Measurements from ENCODE around the gene BTN2A1.
"Not testable (repeated sequence)": the region's sequence is repeated elsewhere in the genome, so short reads cannot be mapped to it uniquely, and the experiment has no call there.

BTN2A1 gene

GRCh38 chr6:26457806-26458688 is at the start of gene BTN2A1:
TSS of gene BTN2A1 (plus strand) at chr6:26457955. CDS start at chr6:26458637, 682 bp downstream.
- peak in 1 of 2 donors; percentile 42 for DNase-seq (ENCODE audit: low read depth in 2 of 2)

- no peak for DNase-seq (ENCODE audit: low read depth in 2 of 2)
Measured at GRCh38 chr6:26408828-26409730, 48.7 kb upstream of the BTN2A1 start.

- DNase-seq (ENCODE audit: low read depth in 2 of 2) = no peak
Measured at GRCh38 chr6:26411751-26412150, 46.0 kb upstream of the BTN2A1 start.

GRCh38 chr6:26412228-26412627 is 45.5 kb upstream of the BTN2A1 start:
- DNase-seq (ENCODE audit: low read depth in 2 of 2) = no peak

- no peak for DNase-seq (ENCODE audit: low read depth in 2 of 2)
Measured at GRCh38 chr6:26412954-26413353, 44.8 kb upstream of the BTN2A1 start.

GRCh38 chr6:26414281-26414680 is 43.5 kb upstream of the BTN2A1 start:
- no peak for DNase-seq (ENCODE audit: low read depth in 2 of 2)

GRCh38 chr6:26415036-26415614 is 42.6 kb upstream of the BTN2A1 start:
- DNase-seq (ENCODE audit: low read depth in 2 of 2) = no peak

- no peak for DNase-seq (ENCODE audit: low read depth in 2 of 2)
Measured at GRCh38 chr6:26415791-26416190, 42.0 kb upstream of the BTN2A1 start.

GRCh38 chr6:26416288-26416687 is 41.5 kb upstream of the BTN2A1 start:
- DNase-seq (ENCODE audit: low read depth in 2 of 2) = no peak

- DNase-seq (ENCODE audit: low read depth in 2 of 2) = not testable (repeated sequence)
Measured at GRCh38 chr6:26418077-26418476, 39.7 kb upstream of the BTN2A1 start.

- not testable (repeated sequence) for DNase-seq (ENCODE audit: low read depth in 2 of 2)
Measured at GRCh38 chr6:26418795-26419194, 39.0 kb upstream of the BTN2A1 start.

- no peak for DNase-seq (ENCODE audit: low read depth in 2 of 2)
Measured at GRCh38 chr6:26420688-26421171, 37.0 kb upstream of the BTN2A1 start.

GRCh38 chr6:26421259-26422144 is 36.3 kb upstream of the BTN2A1 start:
- DNase-seq (ENCODE audit: low read depth in 2 of 2) = no peak

- DNase-seq (ENCODE audit: low read depth in 2 of 2) = no peak
Measured at GRCh38 chr6:26422329-26422728, 35.4 kb upstream of the BTN2A1 start.

- no peak for DNase-seq (ENCODE audit: low read depth in 2 of 2)
Measured at GRCh38 chr6:26426691-26427450, 30.9 kb upstream of the BTN2A1 start.

- DNase-seq (ENCODE audit: low read depth in 2 of 2) = no peak
Measured at GRCh38 chr6:26427451-26427809, 30.3 kb upstream of the BTN2A1 start.

- no peak for DNase-seq (ENCODE audit: low read depth in 2 of 2)
Measured at GRCh38 chr6:26428206-26428605, 29.5 kb upstream of the BTN2A1 start.

GRCh38 chr6:26430787-26431186 is 27.0 kb upstream of the BTN2A1 start:
- no peak for DNase-seq (ENCODE audit: low read depth in 2 of 2)

- DNase-seq (ENCODE audit: low read depth in 2 of 2) = no peak
Measured at GRCh38 chr6:26431258-26432172, 26.2 kb upstream of the BTN2A1 start.

Measured in stimulated activated CD8-positive, alpha-beta memory T cell treated with anti-CD3 and anti-CD28 coated beads, Interleukin-2, amount 100 ng/mL, for 1 hour (primary cell).